ENCODE data around the gene SAP30BP. TPM values are rescaled to one million over a fixed set of nuclear protein-coding genes. Genes with fewer than 3 reads are reported as not detected.
A peak's percentile ranks its signal among the peaks of the same experiment; 100 is the strongest.

Gene SAP30BP
- total RNA-seq, 1 experiment from 2014 or later, result 126 TPM

GRCh38 chr17:75680431-75680830, 13.3 kb downstream of the SAP30BP start:
- BruUV-seq (replicated peaks), result no TSS peak
- H3K36me3 Mint-ChIP-seq (ENCODE audit: insufficient read depth, unreplicated experiment), result peaks cover 76% of the 10 kb centered on the region
- H3K27me3 Mint-ChIP-seq (ENCODE audit: insufficient read depth, unreplicated experiment), result no peaks in the 10 kb centered on the region
- H3K27me3 ChIP-seq (replicated peaks; ENCODE audit: control insufficient read depth, insufficient read depth, low read length), result no peaks in the 10 kb centered on the region
- CTCF ChIA-PET, result interaction anchor here (0.9 kb wide), 1 partner anchor 67 kb away, joined by 3 read pairs; no protein-coding TSS in a partner anchor
- no peak overlapping the region for H3K4me3 Mint-ChIP-seq (ENCODE audit: unreplicated experiment)
- TF ChIP-seq, protein P1, sequence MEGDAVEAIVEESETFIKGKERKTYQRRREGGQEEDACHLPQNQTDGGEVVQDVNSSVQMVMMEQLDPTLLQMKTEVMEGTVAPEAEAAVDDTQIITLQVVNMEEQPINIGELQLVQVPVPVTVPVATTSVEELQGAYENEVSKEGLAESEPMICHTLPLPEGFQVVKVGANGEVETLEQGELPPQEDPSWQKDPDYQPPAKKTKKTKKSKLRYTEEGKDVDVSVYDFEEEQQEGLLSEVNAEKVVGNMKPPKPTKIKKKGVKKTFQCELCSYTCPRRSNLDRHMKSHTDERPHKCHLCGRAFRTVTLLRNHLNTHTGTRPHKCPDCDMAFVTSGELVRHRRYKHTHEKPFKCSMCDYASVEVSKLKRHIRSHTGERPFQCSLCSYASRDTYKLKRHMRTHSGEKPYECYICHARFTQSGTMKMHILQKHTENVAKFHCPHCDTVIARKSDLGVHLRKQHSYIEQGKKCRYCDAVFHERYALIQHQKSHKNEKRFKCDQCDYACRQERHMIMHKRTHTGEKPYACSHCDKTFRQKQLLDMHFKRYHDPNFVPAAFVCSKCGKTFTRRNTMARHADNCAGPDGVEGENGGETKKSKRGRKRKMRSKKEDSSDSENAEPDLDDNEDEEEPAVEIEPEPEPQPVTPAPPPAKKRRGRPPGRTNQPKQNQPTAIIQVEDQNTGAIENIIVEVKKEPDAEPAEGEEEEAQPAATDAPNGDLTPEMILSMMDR (IDR thresholded peaks at IDR 0.05; ENCODE audit: insufficient read depth in 1 of 2, low read depth in 1 of 2, low read length in 1 of 2, severe bottlenecking in 1 of 2, unreplicated experiment in 1 of 2), result no peak
- peak overlapping the region; percentile 27 for H3K27ac Mint-ChIP-seq (ENCODE audit: unreplicated experiment)
- H3K4me3 ChIP-seq (ENCODE audit: low read depth, low read length), result no peak overlapping the region
- no peak for DNase-seq
- peaks cover 24% of the 10 kb centered on the region for H3K4me1 ChIP-seq
- H3K36me3 ChIP-seq (ENCODE audit: control insufficient read depth, insufficient read depth, low read length), result peaks cover 6% of the 10 kb centered on the region
- H3K9me3 ChIP-seq, result no peaks in the 10 kb centered on the region
- H3K4me1 Mint-ChIP-seq (ENCODE audit: low read depth, unreplicated experiment), result peaks cover 28% of the 10 kb centered on the region
- POLR2A ChIA-PET, result interaction anchor here (0.6 kb wide), 2 partner anchors 65 to 100 kb away, joined by 3 to 5 read pairs; no protein-coding TSS in a partner anchor
- no peaks in the 10 kb centered on the region for H3K9me3 Mint-ChIP-seq (ENCODE audit: unreplicated experiment)
- intact Hi-C loops (cut with micrococcal nuclease; ENCODE audit: unreplicated experiment), result no loop called here

GRCh38 chr17:75681289-75681688, 14.2 kb downstream of the SAP30BP start:
- Histone ChIP-seq H3K4me3 (ENCODE audit: low read depth, low read length) (no peak overlapping the region), H3K9me3 (no peaks in the 10 kb centered on the region), H3K27me3 (replicated peaks; ENCODE audit: control insufficient read depth, insufficient read depth, low read length) (no peaks in the 10 kb centered on the region), H3K36me3 (ENCODE audit: control insufficient read depth, insufficient read depth, low read length) (peaks cover 6% of the 10 kb centered on the region), H3K4me1 (peaks cover 30% of the 10 kb centered on the region)
- POLR2A ChIA-PET, result no interaction called here
- peaks cover 33% of the 10 kb centered on the region for H3K4me1 Mint-ChIP-seq (ENCODE audit: low read depth, unreplicated experiment)
- H3K27ac Mint-ChIP-seq (ENCODE audit: unreplicated experiment), result no peak overlapping the region
- H3K9me3 Mint-ChIP-seq (ENCODE audit: unreplicated experiment), result no peaks in the 10 kb centered on the region
- TF ChIP-seq, protein P1 (IDR thresholded peaks at IDR 0.05; ENCODE audit: insufficient read depth in 1 of 2, low read depth in 1 of 2, low read length in 1 of 2, severe bottlenecking in 1 of 2, unreplicated experiment in 1 of 2), result no peak
- BruUV-seq (replicated peaks), result no TSS peak
- H3K27me3 Mint-ChIP-seq (ENCODE audit: insufficient read depth, unreplicated experiment), result no peaks in the 10 kb centered on the region
- H3K4me3 Mint-ChIP-seq (ENCODE audit: unreplicated experiment), result no peak overlapping the region
- CTCF ChIA-PET, result no interaction called here
- intact Hi-C loops (cut with micrococcal nuclease; ENCODE audit: unreplicated experiment), result no loop called here
- DNase-seq, result no peak
- peaks cover 78% of the 10 kb centered on the region for H3K36me3 Mint-ChIP-seq (ENCODE audit: insufficient read depth, unreplicated experiment)

DNA sequence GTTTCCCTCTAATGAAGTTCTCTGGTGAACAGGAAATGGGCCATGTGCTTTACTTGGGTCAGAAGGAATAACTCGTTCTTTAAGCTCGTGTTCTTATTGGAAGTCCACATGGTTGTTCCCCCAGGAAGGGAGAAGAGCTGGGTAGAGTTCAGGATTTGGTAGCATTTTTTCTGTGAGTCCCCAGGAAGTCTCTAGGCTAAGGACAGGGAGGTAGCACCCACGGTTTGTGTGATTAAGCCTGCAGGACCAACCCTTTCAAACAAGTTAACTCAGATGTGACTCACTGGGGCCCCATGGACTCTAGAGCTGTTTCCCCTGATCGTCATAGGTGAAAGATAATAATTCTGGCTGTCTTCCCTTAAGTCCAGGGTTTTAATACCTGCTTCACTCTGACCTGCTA, 16.4 kb downstream of the SAP30BP start:
- Histone ChIP-seq H3K27me3 (replicated peaks; ENCODE audit: control insufficient read depth, insufficient read depth, low read length) (no peaks in the 10 kb centered on the region), H3K4me1 (peaks cover 30% of the 10 kb centered on the region), H3K9me3 (no peaks in the 10 kb centered on the region), H3K36me3 (ENCODE audit: control insufficient read depth, insufficient read depth, low read length) (peaks cover 7% of the 10 kb centered on the region), H3K4me3 (ENCODE audit: low read depth, low read length) (no peak overlapping the region)
- TF ChIP-seq, protein P1 (IDR thresholded peaks at IDR 0.05; ENCODE audit: insufficient read depth in 1 of 2, low read depth in 1 of 2, low read length in 1 of 2, severe bottlenecking in 1 of 2, unreplicated experiment in 1 of 2), result no peak
- Mint-ChIP-seq H3K4me1 (ENCODE audit: low read depth, unreplicated experiment) (peaks cover 33% of the 10 kb centered on the region), H3K27me3 (ENCODE audit: insufficient read depth, unreplicated experiment) (no peaks in the 10 kb centered on the region), H3K36me3 (ENCODE audit: insufficient read depth, unreplicated experiment) (peaks cover 75% of the 10 kb centered on the region), H3K27ac (ENCODE audit: unreplicated experiment) (peak overlapping the region; percentile 90), H3K4me3 (ENCODE audit: unreplicated experiment) (no peak overlapping the region), H3K9me3 (ENCODE audit: unreplicated experiment) (no peaks in the 10 kb centered on the region)
- peak; percentile 37 to 66 for DNase-seq
- ChIA-PET POLR2A (interaction anchor here (0.6 to 1.3 kb wide), 4 partner anchors 65 to 419 kb away, joined by 3 to 14 read pairs (median 4); no protein-coding TSS in a partner anchor), CTCF (interaction anchor here (0.7 to 1.5 kb wide), 3 partner anchors 50 to 82 kb away, joined by 3 to 11 read pairs (median 5); partner anchors contain the start of gene SMIM5)
- BruUV-seq (replicated peaks), result no TSS peak
- intact Hi-C loops (cut with micrococcal nuclease; ENCODE audit: unreplicated experiment), result no loop called here

All from Caco-2 (cell line).